ENCODE measurements around the gene CRHR2.

The CRHR2 gene

GRCh38 chr7:30679664-30680063, 2.6 kb downstream of the CRHR2 start:
- no peak for DNase-seq (ENCODE audit: low read depth in 2 of 2)

- no peak for DNase-seq (ENCODE audit: low read depth in 2 of 2)
Observed at GRCh38 chr7:30678805-30679204, 3.5 kb downstream of the CRHR2 start.

GRCh38 chr7:30674876-30675275, 7.4 kb downstream of the CRHR2 start:
- DNase-seq (ENCODE audit: low read depth in 2 of 2): no peak

GRCh38 chr7:30674420-30674819, 7.8 kb downstream of the CRHR2 start:
- no peak for DNase-seq (ENCODE audit: low read depth in 2 of 2)

GRCh38 chr7:30671793-30672465, 10.3 kb downstream of the CRHR2 start:
- DNase-seq (ENCODE audit: low read depth in 2 of 2): no peak

- no peak for DNase-seq (ENCODE audit: low read depth in 2 of 2)
Observed at GRCh38 chr7:30668102-30668501, 14.2 kb downstream of the CRHR2 start.

- no peak for DNase-seq (ENCODE audit: low read depth in 2 of 2)
Observed at GRCh38 chr7:30667172-30667571, 15.1 kb downstream of the CRHR2 start.

- DNase-seq (ENCODE audit: low read depth in 2 of 2): no peak
Observed at GRCh38 chr7:30665449-30665848, 16.8 kb downstream of the CRHR2 start.

GRCh38 chr7:30665043-30665442, 17.2 kb downstream of the CRHR2 start:
- DNase-seq (ENCODE audit: low read depth in 2 of 2): no peak

- DNase-seq (ENCODE audit: low read depth in 2 of 2): no peak
Observed at GRCh38 chr7:30664184-30664885, 17.9 kb downstream of the CRHR2 start.

- DNase-seq (ENCODE audit: low read depth in 2 of 2): no peak
Observed at GRCh38 chr7:30663414-30663813, 18.8 kb downstream of the CRHR2 start.

- no peak for DNase-seq (ENCODE audit: low read depth in 2 of 2)
Observed at GRCh38 chr7:30662431-30662939, 19.8 kb downstream of the CRHR2 start.

- no peak for DNase-seq (ENCODE audit: low read depth in 2 of 2)
Observed at GRCh38 chr7:30661926-30662325, 20.3 kb downstream of the CRHR2 start.

- DNase-seq (ENCODE audit: low read depth in 2 of 2): no peak
Observed at GRCh38 chr7:30660331-30661255, 21.7 kb downstream of the CRHR2 start.

- no peak for DNase-seq (ENCODE audit: low read depth in 2 of 2)
Observed at GRCh38 chr7:30659312-30659711, 22.9 kb downstream of the CRHR2 start.

GRCh38 chr7:30658479-30659074, 23.7 kb downstream of the CRHR2 start:
- no peak for DNase-seq (ENCODE audit: low read depth in 2 of 2)

GRCh38 chr7:30657131-30657530, 25.1 kb downstream of the CRHR2 start:
- DNase-seq (ENCODE audit: low read depth in 2 of 2): no peak

GRCh38 chr7:30656006-30656957, 26.0 kb downstream of the CRHR2 start:
- no peak for DNase-seq (ENCODE audit: low read depth in 2 of 2)

GRCh38 chr7:30655096-30655970, 26.9 kb downstream of the CRHR2 start:
- DNase-seq (ENCODE audit: low read depth in 2 of 2): no peak

Measured in stimulated activated CD4-positive, alpha-beta T cell treated with anti-CD3 and anti-CD28 coated beads, Interleukin-1b, Interleukin-23, amount 100 ng/mL, for 1 hour (primary cell).